Mononuclear cell (primary cell): ENCODE results near the gene CAMSAP3. TPM values are rescaled to one million over a fixed set of nuclear protein-coding genes. Genes with fewer than 3 reads are reported as not detected.
"Not testable (repeated sequence)": the region's sequence is repeated elsewhere in the genome, so short reads cannot be mapped to it uniquely, and the experiment has no call there.

ENCODE experiments used
- H3K27me3 ChIP-seq: 2 replicates; pipeline ENCODE4 v1.6.0; 2011; ENCODE audit warnings: low read length, control low read depth; ENCODE audit not compliant: insufficient read depth
- H3K4me1 ChIP-seq: 2 replicates; pipeline ENCODE4 v1.5.1; 2011; ENCODE audit warnings: mild to moderate bottlenecking, low read length, control low read depth; ENCODE audit not compliant: insufficient read depth
- H3K4me3 ChIP-seq: 2 replicates; pipeline ENCODE4 v1.5.1; 2011; ENCODE audit warnings: mild to moderate bottlenecking, low read length, moderate library complexity
- H3K9me3 ChIP-seq: 2 replicates; pipeline ENCODE4 v1.5.1; 2011; ENCODE audit warnings: low read depth, mild to moderate bottlenecking, control low read depth, low read length
- total RNA-seq: library from RNA; depleted of rRNA; stranded (reverse); fragments of >200 nt; gene quantifications from one replicate; pipeline ENCODE4 v1.2.3, GENCODE V29; 2012

CAMSAP3 gene
- total RNA-seq, 1 donor, result 0.10 TPM

DNA sequence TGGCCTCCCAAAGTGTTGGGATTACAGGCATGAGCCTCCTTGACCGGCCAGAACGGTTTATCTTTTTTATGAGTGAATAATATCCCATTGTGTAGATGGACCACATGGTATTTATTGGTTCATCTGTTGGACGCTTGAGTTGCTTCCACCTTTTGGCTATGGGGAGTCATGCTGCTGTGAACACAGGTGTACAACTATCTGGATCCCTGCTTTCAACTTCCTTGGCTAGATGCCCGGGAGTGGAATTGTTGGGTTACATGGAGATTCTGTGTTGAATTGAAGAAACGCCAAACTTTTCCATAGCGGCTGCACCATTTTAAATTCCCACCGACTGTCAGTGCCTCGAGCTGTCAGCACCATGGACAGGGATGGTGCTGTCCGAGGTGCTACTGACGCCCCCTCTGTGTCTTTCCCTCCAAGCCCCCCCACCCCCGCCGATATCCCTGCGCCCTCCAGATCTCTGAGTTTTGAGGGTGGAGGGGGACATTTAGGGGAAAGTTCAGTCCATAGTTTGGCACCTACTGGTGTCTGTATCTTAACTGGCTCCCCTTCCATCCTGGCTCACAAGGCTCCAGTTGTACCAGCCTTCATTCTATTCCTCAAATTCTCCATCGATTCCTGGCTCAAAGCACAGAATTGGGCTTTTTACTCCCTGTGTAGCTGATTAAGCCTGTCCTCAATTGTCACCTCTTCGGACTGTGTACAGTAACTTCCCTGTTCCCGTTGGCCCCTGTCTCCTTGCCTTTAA lies 32.8 kb upstream of the CAMSAP3 start:
- no peak overlapping the region for H3K4me3 ChIP-seq
- no peaks in the 10 kb centered on the region for H3K27me3 ChIP-seq
- no peaks in the 10 kb centered on the region for H3K4me1 ChIP-seq
- H3K9me3 ChIP-seq, result no peaks in the 10 kb centered on the region

DNA sequence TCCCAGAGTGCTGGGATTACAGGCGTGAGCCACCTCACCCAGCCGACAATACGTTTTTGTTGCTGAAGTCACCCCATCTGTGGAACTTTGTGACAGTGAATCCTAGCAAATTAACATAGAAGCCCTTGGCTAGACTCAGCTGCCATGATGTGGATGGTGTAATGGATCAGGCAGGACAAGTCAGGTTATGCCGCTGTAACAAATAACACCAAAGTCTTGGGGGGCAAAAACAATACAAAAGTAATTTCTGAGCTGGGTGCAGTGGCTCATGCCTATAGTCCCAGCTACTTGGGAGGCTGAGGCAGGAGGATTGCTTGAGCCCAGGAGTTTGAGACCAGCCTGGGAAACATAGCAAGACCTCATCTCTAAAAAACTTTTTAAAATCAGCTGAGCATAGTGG lies 30.8 kb upstream of the CAMSAP3 start:
- no peaks in the 10 kb centered on the region for H3K27me3 ChIP-seq

DNA sequence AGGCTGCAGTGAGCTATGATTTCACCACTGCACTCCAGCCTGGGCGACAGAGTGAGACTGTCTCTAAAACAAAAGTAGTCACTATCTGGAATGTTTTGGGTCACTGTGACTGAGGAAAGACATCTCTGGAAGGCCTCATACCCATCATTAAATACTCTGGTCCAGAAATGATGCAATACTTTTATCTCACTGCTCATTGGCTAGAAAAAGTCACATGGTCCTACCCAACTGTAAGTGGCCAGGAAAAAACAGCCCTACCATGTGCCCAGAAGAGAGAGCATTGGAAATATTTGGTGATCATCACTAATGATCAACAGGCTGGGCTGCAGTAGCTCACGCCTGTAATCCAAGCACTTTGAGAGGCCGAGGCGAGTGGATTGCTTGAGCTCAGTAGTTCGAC lies 30.3 kb upstream of the CAMSAP3 start:
- no peaks in the 10 kb centered on the region for H3K9me3 ChIP-seq
- H3K4me1 ChIP-seq, result no peaks in the 10 kb centered on the region
- no peaks in the 10 kb centered on the region for H3K27me3 ChIP-seq
- no peak overlapping the region for H3K4me3 ChIP-seq

More for the DNA sequence above, 30.8 kb upstream of the CAMSAP3 start:
- no peak overlapping the region for H3K4me3 ChIP-seq
- H3K9me3 ChIP-seq, result no peaks in the 10 kb centered on the region
- no peaks in the 10 kb centered on the region for H3K4me1 ChIP-seq

DNA sequence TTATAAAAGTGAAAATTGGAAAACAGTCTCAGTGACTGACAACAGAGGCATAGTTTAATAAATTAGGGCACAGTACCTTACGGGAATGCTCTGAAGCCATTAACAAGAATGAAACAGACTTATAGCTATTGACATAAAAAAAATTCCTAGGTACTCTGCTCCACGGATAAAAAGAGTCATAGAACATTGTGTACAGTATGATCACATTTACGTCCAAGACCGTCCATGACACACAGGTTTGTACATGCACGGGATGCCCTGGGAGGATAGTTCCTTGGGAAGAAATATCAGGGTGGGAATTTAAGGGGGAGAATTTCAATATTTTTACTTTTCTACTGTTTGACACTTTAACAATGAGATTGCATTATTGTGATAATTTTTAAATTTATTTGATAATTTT lies 24.9 kb upstream of the CAMSAP3 start:
- no peaks in the 10 kb centered on the region for H3K27me3 ChIP-seq

GRCh38 chr19:7575434-7576040 lies 20.1 kb upstream of the CAMSAP3 start:
- Histone ChIP-seq H3K4me3 (no peak overlapping the region), H3K9me3 (no peaks in the 10 kb centered on the region), H3K4me1 (no peaks in the 10 kb centered on the region), H3K27me3 (no peaks in the 10 kb centered on the region)

More for the DNA sequence above, 24.9 kb upstream of the CAMSAP3 start:
- Histone ChIP-seq H3K4me3 (no peak overlapping the region), H3K9me3 (no peaks in the 10 kb centered on the region), H3K4me1 (no peaks in the 10 kb centered on the region)

DNA sequence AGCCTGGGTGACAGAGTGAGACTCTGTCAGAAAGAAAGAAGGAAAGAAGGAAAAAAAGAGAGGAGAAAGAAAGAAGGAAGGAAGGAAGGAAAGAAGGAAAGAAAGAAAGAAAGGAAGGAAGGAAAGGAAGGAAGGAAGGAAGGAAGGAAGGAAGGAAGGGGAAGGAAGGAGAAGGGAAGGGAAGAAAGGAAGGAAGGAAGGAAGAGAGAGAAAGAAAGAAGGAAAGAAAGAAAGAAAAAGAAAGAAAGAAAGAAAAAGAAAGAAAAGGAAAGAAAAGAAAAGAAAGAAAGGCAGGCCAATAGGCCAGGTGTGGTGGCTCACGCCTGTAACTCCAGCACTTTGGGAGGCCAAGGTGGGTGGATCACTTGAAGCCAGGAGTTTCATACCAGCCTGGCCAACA lies 18.2 kb upstream of the CAMSAP3 start:
- not testable (repeated sequence) for H3K9me3 ChIP-seq, H3K27me3 ChIP-seq, H3K4me3 ChIP-seq, H3K4me1 ChIP-seq

DNA sequence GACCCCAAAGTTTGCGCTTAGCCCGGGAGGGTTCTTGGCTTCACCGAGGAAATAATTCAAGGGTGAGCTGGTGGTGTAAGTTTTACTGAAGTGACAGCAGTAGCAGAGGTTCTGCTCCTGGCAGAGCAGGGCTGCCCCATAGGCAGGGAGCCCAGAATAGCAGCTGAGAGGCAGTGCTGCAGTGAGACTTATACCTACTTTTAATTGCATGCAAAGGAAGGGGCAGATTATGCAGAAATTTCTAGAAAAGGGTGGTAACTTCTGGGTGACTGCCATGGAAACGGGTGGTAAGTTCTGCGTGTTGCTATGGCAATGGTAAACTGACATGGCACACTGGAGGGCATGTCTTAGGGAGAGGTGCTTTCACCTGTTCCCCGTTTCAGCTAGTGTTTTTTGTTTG lies 17.5 kb upstream of the CAMSAP3 start:
- Histone ChIP-seq H3K9me3 (no peaks in the 10 kb centered on the region), H3K4me1 (no peaks in the 10 kb centered on the region), H3K27me3 (no peaks in the 10 kb centered on the region), H3K4me3 (no peak overlapping the region)

- no peaks in the 10 kb centered on the region for H3K27me3 ChIP-seq
- no peak overlapping the region for H3K4me3 ChIP-seq
- H3K4me1 ChIP-seq, result no peaks in the 10 kb centered on the region
- H3K9me3 ChIP-seq, result no peaks in the 10 kb centered on the region
Measured at GRCh38 chr19:7579182-7579581, 16.5 kb upstream of the CAMSAP3 start.

- no peaks in the 10 kb centered on the region for H3K27me3 ChIP-seq
- H3K9me3 ChIP-seq, result no peaks in the 10 kb centered on the region
- no peak overlapping the region for H3K4me3 ChIP-seq
- no peaks in the 10 kb centered on the region for H3K4me1 ChIP-seq
Measured at GRCh38 chr19:7582446-7582845, 13.2 kb upstream of the CAMSAP3 start.

- H3K4me1 ChIP-seq, result no peaks in the 10 kb centered on the region
- H3K9me3 ChIP-seq, result no peaks in the 10 kb centered on the region
- peaks cover 10% of the 10 kb centered on the region for H3K27me3 ChIP-seq
- no peak overlapping the region for H3K4me3 ChIP-seq
Measured at GRCh38 chr19:7589822-7590221, 5.8 kb upstream of the CAMSAP3 start.

DNA sequence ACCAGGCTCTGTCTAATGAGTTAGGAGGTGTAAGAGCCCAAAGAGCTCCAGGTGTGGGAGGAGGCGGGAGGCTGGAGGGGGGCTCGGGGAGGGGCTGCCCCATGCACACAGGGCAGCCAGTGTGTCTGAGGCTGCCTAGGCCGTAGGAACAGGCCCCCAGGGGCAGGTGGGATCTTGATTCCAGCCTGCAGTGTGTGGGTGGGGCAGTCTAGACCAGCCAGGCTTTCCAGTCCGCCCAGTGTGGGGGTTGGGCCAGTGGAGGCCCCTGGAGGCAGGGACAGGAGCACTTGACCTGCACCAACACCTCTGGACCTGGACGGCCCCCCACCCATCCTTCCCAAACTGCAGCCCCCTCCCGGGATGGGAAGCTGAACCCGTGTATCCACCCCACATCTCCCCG lies 5.4 kb upstream of the CAMSAP3 start:
- Histone ChIP-seq H3K4me3 (no peak overlapping the region), H3K4me1 (no peaks in the 10 kb centered on the region), H3K27me3 (peaks cover 14% of the 10 kb centered on the region), H3K9me3 (no peaks in the 10 kb centered on the region)

DNA sequence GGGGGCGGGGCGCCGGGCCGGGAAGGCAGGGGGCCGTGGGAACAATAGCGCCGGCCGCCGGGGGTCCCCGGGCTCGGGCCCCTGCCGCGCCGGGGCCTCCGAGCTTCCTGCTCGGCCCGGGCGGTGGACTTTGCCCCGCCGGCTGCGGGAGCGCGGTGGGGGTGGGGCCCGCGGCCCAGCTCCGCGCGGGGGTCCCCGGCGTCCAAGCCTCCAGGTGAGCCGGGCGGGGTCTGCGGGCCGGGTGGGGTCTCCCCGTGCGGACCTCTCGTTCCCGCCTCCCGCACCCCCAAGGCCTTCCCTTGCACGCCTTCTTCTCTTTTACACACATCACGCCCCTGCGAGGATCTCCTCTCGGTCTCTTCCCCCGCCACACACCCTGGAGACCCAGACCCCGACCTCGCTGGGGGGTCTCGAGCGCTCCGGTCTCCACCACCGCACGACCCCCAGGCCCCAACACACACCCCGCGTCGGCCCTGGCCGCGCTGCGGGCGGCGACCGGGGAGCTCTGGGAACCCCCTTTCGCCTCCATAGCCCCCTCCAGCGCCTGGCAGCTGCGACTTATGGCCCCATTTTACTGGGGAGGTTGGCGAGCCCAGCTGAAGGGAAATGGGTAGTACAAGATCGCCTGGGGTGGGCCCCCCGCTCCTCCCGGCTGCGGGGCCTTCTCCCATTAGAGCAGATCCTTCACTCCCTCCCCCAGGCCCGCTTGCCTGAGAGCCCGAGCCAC lies 711 bp downstream of the CAMSAP3 start:
- H3K27me3 ChIP-seq, result peaks cover 35% of the 10 kb centered on the region
- H3K9me3 ChIP-seq, result no peaks in the 10 kb centered on the region
- no peak overlapping the region for H3K4me3 ChIP-seq
- H3K4me1 ChIP-seq, result peaks cover 8% of the 10 kb centered on the region

- Histone ChIP-seq H3K27me3 (peaks cover 35% of the 10 kb centered on the region), H3K4me1 (peaks cover 8% of the 10 kb centered on the region), H3K4me3 (no peak overlapping the region), H3K9me3 (no peaks in the 10 kb centered on the region)
Measured at GRCh38 chr19:7597689-7598088, 2.0 kb downstream of the CAMSAP3 start.

DNA sequence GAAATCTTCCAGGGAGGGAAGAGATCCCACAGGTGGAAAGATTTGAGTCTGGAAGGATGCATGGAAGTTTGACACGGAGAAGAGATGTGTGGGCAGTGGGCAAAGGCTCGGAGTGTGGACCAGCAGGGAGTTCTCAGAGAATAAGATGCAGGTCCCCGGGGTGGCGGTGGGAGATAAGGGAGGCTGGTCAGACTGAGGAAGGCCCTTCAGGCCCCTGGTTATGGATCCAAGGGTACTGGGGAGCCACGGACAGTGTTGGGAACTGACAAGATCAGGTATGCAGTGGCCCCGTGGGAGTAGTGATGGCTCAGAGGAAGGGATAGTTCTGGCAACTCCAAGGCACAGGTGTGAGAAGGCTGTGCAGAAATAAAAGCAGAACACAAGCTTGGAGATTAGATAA lies 2.5 kb downstream of the CAMSAP3 start:
- peaks cover 8% of the 10 kb centered on the region for H3K4me1 ChIP-seq
- H3K4me3 ChIP-seq, result no peak overlapping the region
- H3K9me3 ChIP-seq, result no peaks in the 10 kb centered on the region
- peaks cover 35% of the 10 kb centered on the region for H3K27me3 ChIP-seq

GRCh38 chr19:7600721-7601120 lies 5.1 kb downstream of the CAMSAP3 start:
- no peak overlapping the region for H3K4me3 ChIP-seq
- H3K27me3 ChIP-seq, result peaks cover 19% of the 10 kb centered on the region
- H3K9me3 ChIP-seq, result no peaks in the 10 kb centered on the region
- peaks cover 8% of the 10 kb centered on the region for H3K4me1 ChIP-seq
